AG10803 (cell line): ENCODE measurements around the gene PHAF1.

Source experiments
- DNase-seq: peaks from one replicate; pipeline ENCODE4 v3.0.0; 2010; ENCODE audit warnings: low read depth
- H3K4me3 ChIP-seq: 2 replicates; pipeline ENCODE4 v1.5.1; 2011; ENCODE audit warnings: mild to moderate bottlenecking, low read length, control low read depth
- CTCF ChIP-seq: conservative IDR thresholded peaks from 2 replicates; pipeline ENCODE4 v1.5.1; 2011; ENCODE audit warnings: mild to moderate bottlenecking, low read length, control low read depth, inconsistent platforms

Gene PHAF1

GRCh38 chr16:67174706-67175231, 65.0 kb downstream of the PHAF1 start:
- no peak for DNase-seq
- H3K4me3 ChIP-seq = peak overlapping the region; percentile 59; the same call in 1 of the 2 replicates
- no peak for TF ChIP-seq CTCF

- no peak overlapping the region for H3K4me3 ChIP-seq
- no peak for DNase-seq
- no peak for TF ChIP-seq CTCF
Observed at GRCh38 chr16:67176662-67177061, 66.9 kb downstream of the PHAF1 start.

- no peak; the same call in 1 of the 2 replicates for TF ChIP-seq CTCF
- DNase-seq = peak; percentile 51
- peak overlapping the region; percentile 52 for H3K4me3 ChIP-seq
Observed at GRCh38 chr16:67177743-67178699, 68.3 kb downstream of the PHAF1 start.

GRCh38 chr16:67179421-67180080, 69.8 kb downstream of the PHAF1 start:
- DNase-seq = no peak
- H3K4me3 ChIP-seq = no peak overlapping the region
- TF ChIP-seq CTCF = peak; percentile 9; the same call in 1 of the 2 replicates

- no peak overlapping the region for H3K4me3 ChIP-seq
- DNase-seq = no peak
- no peak for TF ChIP-seq CTCF
Observed at GRCh38 chr16:67180166-67180565, 70.4 kb downstream of the PHAF1 start.

- H3K4me3 ChIP-seq = no peak overlapping the region
- no peak for TF ChIP-seq CTCF
- DNase-seq = peak; percentile 86
Observed at GRCh38 chr16:67181346-67181745, 71.6 kb downstream of the PHAF1 start.
